HG02642 (cell line): Measurements from ENCODE around the gene SETD5.

Experiments used
- ATAC-seq: cut with Tn5 transposase; IDR thresholded peaks from one replicate; pipeline ENCODE4 v1.9.1; 2021; ENCODE audit warnings: mild to moderate bottlenecking; ENCODE audit not compliant: unreplicated experiment, poor library complexity

SETD5 gene

DNA sequence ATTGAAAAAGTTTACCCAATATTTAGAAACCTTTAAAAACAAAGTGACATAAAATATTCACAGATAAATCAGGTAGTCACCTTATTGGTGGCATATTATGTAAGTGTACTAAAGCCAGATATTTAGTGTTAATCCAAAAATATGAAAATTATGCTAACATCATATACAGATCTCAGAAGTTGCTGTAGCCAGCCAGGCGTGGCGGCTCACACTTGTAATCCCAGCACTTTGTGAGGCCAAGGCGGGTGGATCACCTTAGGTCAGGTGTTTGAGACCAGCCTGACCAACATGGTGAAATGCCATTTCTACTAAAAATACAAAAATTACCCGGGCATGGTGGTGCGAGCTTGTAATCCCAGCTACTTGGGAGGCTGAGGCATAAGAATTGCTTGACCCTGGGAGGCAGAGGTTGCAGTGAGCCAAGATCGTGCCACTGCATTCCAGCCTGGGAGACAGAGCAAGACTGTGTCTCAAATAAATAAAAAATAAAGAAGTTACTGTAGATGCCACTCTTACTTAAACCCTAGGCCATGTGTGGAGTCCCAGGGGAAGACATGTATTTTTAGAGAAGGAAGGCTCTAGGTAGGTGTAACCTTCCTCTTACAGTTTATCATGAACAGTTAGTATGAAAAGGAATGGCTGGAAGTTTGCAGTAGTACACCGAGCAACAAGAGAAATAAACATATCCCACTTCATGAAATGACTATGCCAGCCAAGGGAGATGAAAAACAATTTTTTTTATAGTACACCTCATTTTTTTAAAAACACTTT is 9.6 kb downstream of the SETD5 start:
- ATAC-seq = no peak

DNA sequence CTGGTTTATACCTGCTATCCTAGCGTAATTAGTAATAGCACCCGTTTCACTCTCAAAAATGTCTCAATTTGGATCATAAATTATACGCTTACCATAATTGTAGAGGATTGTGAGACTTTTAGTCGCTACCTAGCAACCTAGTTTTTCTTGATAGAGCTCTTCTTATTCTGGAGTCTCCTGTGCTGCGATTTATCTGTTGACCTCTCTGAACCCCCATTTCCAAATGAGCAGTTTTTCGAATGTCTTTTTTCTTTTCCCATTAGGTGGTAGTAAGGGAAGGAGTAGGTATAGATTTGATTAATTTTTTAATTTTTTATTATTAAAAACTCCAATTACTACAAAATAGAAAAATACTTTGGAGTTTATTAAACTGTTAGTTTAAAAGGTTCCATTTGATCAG is 10.6 kb downstream of the SETD5 start:
- no peak for ATAC-seq

DNA sequence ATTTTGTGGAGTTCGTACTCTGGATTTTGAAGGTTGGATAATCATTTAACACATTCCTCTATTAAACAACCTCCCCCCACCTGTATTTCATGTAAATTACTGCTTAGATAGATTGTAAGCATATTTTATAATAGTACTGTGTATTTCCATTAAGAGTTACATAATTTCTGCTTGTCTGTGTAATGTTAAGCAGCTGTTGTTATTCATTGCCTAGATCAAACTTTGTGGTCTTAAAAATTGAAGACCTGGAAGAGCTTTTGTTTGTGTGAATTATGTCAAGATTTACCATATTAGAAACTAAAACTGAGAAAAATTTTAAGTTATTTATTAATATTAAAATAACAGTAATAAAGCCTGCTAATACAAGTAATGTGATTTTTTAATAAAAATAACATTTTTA is 11.1 kb downstream of the SETD5 start:
- ATAC-seq = no peak

DNA sequence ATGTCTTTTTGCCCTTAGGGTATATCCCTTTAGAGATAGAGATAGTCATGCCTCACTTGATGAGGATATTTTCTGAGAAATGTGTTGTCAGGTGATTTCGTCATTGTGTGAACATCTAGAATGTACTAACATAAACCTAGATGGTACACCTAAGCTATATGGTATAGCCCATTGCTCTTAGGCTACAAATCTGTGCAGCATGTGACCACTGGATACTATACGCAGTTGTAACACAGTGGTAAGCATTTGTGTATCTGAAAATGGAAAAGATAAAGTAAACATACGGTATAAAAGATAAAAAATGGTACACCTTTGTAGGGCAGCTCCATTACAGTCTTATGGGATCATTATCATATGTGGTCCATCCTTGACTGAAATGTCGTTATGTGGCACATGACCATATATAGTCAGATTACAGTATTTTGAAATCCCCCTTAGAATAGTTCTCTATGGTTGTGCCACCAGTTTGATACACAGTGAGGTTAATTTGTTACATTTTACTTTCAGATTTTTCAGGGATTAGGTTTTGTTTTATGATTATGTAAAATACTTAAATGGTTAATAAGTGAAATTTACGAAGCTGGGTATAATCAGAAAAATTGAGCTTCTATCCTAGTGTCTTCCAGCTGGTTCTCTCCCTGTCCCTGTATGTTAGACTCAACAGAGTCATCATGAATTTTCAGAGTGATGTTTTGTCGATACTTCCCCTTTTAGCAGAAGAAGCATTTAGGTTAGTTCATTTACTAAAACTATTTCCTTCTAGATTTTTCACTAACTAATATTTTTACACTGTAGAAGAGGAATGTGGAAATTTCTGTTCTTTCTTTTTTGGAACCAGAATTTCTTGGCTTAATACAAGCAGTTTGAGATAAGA is 12.8 kb downstream of the SETD5 start:
- ATAC-seq = no peak

DNA sequence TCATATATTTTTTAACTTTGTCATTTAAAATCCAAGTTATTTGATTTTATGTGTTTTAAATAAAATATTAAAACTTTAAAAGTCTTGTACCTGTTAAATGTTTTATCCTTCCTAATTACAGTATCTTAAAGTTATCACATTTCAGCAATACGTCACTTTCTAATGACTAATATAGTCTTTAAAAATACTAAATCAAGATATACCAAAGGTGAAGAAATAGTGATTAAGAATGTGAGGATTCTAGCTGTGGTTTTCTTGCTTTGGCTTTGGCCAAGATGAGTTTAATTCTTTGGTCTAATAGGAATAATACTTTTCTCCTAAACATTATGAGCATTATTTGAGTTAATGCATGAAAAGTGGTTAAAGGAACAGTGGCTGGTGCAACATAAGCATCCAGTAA is 13.9 kb downstream of the SETD5 start:
- ATAC-seq = no peak

DNA sequence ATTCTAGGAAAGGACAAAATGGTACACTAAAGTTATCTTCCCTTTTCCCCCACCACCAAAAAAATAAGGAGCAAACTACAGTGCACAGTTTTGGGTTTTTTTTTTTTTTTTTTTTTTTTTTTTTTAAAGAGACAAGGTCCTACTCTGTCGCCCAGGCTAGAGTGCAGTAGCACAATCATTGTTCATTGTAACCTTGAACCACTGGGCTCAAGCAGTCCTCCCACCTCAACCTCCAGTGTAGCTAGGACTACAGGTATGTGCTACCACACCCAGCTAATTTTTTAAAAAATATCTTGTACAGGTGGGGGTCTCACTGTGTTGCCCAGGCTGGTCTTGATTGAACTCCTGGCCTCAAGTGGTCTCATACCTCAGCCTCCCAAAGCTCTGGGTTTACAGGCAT is 14.9 kb downstream of the SETD5 start:
- ATAC-seq = no peak

DNA sequence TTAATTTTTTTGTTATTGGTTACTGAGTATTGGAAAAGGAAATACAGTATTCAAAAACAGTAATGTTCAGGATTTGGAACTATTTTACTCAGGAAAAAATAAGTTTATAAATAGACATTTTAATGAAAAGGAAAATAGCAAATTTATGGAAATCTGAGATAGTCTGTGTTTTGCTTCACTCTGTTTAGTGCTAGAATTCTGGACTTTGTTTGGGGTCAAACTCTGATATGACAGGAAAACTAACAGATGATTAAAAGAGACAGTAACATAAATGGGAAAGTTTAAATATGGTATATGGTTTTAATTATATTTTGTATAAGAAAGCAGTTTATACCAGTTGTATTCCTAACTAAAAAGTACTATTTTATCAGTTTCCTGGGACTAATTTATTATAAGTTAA is 17.4 kb downstream of the SETD5 start:
- ATAC-seq = no peak

DNA sequence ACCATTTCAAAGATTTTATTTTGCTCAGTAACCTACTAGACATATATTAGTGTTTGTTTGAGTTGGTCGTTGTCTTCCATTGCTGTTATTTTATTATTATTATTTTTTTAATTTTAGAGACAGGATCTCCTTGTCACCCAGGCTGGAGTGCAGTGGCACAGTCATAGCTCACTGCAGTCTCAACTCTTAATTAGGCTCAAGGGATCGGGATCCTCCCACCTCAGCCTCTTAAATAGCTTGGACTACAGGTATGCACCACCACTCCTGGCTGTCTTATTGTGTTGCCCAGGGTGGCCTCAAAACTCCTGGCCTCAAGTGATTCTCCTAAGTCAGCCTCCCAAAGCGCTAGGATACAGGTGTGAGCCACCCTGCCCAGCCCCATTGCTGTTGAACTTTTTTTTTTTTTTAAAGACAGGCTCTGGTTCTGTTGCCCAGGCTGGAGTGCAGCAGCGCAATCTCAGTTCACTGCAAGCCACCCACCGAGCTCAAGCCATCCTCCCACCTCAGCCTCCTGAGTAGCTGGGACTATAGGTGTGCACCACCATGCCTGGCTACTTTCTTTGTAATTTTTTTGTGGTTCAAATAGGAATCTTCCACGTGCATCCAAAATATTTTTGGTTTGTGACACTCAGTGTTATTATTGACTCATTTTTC is 18.2 kb downstream of the SETD5 start:
- ATAC-seq = no peak

DNA sequence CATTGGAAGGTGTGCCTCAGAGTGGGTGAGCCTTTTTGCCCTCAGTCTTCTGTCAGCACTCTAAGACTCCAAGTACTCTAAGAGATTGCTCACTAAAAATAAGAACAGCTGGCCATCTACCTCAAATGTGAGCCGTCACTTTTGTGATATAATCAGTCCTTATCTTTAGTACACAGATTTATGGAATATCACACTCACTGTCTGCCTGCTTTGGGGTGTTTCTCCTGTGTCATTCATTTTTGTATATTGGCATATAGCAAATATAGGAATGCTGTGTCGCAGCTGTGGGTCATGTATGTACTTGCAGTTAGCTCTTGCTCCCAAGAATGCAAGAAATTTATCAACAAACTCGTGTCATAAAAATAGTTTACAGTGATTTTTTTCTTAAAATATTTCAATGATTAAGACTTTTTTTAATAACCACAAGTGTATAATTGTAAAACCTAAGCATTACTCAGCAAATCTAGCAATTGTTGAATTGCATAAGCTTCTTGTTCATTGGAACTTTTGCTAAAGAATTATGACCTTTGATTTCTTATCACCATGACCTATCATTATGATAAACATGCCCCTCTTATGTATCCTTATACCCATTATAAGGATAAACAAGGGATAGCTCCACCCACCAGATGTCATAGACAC is 18.8 kb downstream of the SETD5 start:
- ATAC-seq = no peak

DNA sequence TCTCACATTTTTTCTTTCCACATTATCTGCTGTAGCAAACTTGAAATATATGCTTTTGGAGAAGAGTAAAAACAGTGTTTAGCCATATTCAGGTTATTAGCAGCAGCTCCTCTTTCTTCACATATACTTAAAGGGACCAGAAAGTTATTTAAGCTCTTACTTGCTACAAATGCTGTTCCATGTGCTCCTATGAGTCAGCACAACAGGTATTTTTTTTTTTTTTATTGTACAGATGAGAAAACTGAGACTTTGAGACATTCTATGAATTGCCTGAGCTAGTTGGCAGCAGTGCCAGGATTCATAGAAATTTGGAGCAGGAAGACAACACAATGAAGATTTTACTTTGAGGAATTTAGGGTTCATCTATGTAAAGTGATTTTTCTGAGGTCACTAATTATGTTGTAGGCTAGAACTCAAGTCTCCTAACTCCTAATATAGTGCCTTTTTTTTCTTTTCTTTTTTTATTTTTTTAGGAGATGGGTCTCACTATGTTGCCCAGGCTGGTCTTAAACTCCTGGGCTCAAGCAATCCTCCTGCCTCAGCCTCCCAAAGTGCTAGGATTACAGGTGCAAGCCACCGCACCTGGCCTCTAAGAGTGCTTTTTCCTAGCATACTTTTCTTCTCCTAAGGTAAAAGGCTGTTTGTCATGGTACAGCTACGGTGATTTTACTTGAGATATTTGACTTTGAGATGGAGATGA is 23.6 kb downstream of the SETD5 start:
- ATAC-seq = no peak

DNA sequence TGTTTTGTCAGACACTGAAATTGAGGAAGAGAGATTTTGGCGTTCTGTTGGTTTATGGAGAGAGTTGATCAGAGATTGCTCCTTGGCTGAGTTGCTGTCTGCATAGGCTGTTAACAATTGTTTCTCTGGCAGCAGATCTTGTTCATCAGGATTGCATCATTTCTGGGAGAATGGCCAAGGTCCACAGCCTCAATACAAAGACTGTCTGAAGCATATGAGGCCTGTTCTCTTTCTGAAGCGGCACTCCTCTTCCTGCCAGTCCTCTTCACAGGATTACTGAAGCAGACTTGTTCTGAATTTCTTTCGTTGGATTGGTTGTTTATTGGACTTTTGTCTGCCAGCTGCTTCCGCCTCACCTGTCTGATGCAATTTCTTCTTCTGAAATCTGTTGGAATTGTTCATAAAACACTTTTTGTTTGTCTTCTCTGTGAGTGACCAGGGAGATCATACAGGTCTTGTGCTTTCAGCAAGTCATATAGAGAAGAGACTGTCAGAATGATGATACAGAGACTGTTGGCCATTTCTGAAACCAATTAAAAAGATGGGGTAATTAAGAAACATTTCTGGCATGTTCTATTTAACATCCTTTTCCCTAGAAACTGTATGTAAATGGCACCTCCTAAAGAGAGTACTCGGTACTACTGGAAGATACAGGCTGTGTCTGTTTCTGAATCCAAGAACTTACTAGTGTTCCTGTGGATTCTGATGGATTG is 25.5 kb downstream of the SETD5 start:
- ATAC-seq = no peak

DNA sequence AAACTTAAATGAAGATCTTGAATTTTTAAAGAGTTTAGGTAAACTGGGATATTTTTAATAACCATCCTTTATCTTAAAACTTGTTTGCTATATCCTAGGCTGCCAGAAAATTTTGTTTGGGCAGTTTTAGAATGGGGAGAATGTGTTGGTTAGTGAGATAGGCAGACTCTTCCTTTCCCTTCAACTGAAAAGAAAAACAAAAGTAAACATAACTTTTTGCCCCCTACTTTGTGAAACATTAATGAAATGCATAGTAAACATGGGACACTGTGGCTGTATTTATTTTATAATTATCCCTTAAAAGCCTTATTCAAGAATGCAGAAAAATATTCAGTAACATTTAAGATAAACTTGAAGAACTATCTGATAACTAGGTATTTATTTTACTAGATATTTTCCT is 31.0 kb downstream of the SETD5 start:
- no peak for ATAC-seq

DNA sequence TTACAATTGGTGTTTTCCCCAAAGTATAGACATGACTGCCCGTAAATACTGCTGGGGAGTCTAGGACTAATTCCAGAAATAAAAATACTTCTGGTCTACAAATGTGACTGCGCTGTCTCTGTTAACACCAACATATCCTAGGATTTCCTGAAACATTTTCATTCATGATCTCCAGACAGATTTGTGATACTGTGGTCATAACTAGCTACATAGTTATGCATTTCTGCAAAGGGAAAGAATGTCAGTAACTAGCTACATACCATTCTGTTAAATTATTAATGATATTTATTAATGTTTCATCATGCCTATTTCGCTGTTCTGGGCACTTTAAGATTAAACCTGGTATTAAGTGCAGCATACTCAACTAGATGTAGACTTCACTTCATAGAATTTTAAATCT is 33.3 kb downstream of the SETD5 start:
- ATAC-seq = no peak

DNA sequence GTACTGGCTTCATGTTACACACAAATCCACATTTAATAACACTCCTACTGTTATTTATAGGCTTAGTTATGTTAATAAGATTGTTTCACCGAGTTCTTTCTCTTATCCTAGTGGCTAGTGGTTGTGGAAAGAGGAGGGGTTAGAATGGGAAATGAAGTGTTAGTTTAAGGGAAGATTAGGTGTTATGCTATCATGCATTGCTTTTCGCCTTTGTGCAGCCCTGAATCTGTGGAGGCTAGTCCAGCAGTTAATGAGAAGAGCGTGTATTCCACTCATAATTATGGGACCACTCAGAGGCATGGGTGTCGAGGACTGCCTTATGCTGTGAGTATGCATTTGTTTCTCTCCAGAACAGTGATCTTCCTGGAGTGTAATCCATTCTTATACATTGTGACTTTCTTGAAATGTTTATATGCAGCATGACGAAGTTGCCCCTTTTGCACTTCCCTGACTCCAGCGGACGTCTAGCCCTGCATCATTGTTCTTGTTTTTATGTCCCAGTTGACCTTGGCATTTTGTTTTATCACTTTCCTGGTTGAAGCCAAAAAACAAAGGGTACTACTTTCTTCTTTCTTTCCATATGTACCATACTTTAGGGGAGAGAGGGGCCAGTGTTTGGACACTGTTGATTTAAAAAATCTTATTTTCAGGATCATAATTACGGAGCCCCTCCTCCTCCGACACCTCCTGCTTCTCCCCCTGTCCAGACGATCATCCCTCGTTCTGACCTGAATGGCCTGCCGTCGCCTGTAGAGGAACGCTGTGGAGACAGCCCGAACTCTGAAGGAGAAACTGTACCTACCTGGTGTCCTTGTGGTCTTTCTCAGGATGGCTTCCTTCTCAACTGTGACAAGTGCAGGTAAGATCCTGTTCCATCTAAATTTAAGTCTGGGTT is 36.5 kb downstream of the SETD5 start:
- ATAC-seq = no peak

DNA sequence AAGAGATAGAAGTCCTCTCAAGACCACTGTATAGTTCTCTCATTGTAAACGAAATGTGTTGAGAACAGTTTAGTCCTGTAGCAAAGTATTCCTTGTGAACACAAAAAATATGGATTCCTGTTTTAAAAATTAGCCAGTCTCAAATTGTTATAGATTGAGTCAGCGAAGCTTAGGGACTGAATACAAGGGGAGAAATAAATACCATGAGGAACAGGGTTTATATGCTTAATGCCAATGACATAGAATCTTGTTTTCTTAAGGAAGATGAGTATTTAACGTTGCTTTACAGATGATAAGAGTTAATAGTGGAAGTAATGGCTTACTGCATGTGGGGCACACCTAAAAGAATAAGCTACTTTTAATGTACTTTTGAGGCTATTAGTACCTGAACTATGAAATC is 37.9 kb downstream of the SETD5 start:
- ATAC-seq = no peak

DNA sequence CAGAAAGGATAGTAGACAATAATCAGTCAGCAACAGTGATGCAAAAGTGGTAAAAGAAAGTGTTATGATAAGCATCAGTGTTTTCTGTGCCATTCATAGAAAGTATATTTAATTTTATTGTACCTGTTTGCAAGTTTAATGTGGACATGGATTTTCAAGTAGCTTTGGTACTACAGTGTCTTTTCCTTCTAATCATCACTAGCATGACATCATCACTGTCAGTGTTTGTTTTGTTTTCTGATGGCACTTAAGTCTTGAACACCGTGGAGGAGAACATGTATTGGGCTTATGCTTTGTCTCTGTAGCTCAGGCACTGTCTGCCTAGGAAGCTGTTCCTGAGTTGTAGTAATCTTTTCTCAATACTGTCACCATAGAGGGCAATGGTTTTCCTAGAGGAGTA is 41.9 kb downstream of the SETD5 start:
- ATAC-seq = no peak

DNA sequence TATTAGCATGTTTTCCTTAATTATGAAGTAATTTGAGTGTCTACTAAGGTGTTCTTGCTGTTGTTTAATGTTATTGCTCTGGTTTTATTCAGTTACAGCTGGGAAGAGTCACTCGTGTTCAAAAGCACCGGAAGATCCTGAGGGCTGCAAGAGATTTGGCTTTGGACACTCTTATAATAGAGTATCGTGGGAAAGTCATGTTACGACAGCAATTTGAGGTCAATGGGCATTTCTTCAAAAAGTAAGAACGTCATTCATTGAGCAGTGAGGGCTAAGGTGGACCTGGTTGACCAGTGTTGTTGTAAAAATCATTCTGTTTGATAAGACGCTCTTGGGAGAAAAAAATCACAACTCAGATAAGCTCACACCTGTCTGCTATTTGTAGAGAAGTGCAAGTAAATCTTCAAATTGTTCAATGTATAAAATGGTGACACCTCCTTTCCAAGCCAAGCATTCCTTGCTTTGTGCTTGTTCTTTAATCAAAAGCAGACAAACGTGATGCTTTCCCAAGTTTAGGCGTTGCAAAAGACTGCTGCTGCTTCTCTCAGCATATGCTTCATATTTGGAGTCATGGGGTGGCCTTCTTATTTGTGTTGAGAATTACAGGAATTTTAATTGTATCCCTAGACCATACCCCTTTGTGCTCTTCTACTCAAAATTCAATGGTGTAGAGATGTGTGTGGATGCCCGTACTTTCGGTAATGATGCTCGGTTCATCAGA is 44.2 kb downstream of the SETD5 start:
- ATAC-seq = no peak

DNA sequence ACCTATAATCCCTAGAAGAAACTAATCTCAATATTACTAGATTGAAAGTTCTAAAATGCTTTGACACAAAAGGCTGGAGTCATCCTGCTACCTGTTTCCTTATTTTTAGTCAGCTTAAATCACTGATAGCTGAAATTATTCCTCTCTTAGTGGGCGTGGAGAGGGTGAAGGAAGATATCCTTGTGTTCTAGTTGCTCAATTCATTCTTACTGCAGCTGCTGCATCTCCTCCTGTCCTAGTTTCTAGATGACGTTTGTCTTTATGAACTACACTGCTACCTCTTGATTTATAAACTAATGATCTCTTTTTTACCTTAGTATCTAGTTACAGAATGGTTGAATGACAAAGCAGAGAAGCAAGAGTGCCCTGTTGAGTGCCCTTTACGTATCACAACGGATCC is 50.7 kb downstream of the SETD5 start:
- no peak for ATAC-seq
